OCI-LY3 (cell line): ENCODE data around the gene CA6.
"Not testable (repeated sequence)": the region's sequence is repeated elsewhere in the genome, so short reads cannot be mapped to it uniquely, and the experiment has no call there.

ENCODE experiments used
- CTCF ChIP-seq: fragments of 200-600, 300-600 bp; sonication (generic); IDR thresholded peaks from 2 replicates; pipeline ENCODE4 v1.5.1; 2014; ENCODE audit warnings: antibody characterized with exemption, low read length, low read depth
- EZH2phosphoT487 ChIP-seq: fragments of 200-600 bp; shearing (Covaris generic); IDR thresholded peaks from 2 replicates; pipeline ENCODE4 v1.6.1; 2018; ENCODE audit warnings: antibody characterized with exemption, mixed run types, low read depth

GRCh38 chr1:9002215-9002560, 56.5 kb downstream of the CA6 start:
- TF ChIP-seq CTCF, EZH2phosphoT487: not testable (repeated sequence)
